GM12878 (cell line): ENCODE results near the gene NR2F1.

Experiments used
- CHD2 ChIP-seq: IDR thresholded peaks from 2 replicates; pipeline ENCODE4 v1.6.1; 2011; ENCODE audit warnings: low read depth, low read length, improper control_type of control experiment, borderline replicate concordance
- CHD4 ChIP-seq: fragments of 200-600 bp; sonication (generic); IDR thresholded peaks from 2 replicates; pipeline ENCODE4 v1.6.1; 2016; ENCODE audit warnings: mild to moderate bottlenecking
- CREB1 ChIP-seq: IDR thresholded peaks from 2 replicates; pipeline ENCODE4 v1.6.1; 2012; ENCODE audit warnings: low read depth, mild to moderate bottlenecking, inconsistent platforms
- CTCF ChIP-seq, 3 experiments: IDR thresholded peaks in 2 of 3; conservative IDR thresholded peaks in 1 of 3; 2 replicates each; pipeline ENCODE4 v1.5.1; 2011; ENCODE audit warnings: low read depth in 3 of 3, low read length in 3 of 3, mild to moderate bottlenecking in 3 of 3, control low read depth in 2 of 3, moderate library complexity in 2 of 3, inconsistent platforms in 1 of 3, mixed read lengths in 1 of 3; ENCODE audit not compliant: control insufficient read depth in 2 of 3, insufficient read depth in 1 of 3; ENCODE audit errors: extremely low read depth in 1 of 3
- EP300 ChIP-seq, 2 experiments: fragments of 150-350 bp in 1 of 2; IDR thresholded peaks; 2 replicates each; pipeline ENCODE4 v1.6.1; 2011 to 2012; ENCODE audit warnings: low read depth in 2 of 2, low read length in 2 of 2, borderline replicate concordance in 1 of 2, improper control_type of control experiment in 1 of 2, inconsistent platforms in 1 of 2; ENCODE audit not compliant: control insufficient read depth in 1 of 2
- ESRRA ChIP-seq: IDR thresholded peaks from 2 replicates; pipeline ENCODE4 v1.6.1; 2012; ENCODE audit warnings: mild to moderate bottlenecking, low read length, improper control_type of control experiment
- POLR2A ChIP-seq: IDR thresholded peaks from 2 replicates; pipeline ENCODE4 v1.6.1; 2011; ENCODE audit warnings: low read depth, mild to moderate bottlenecking, low read length
- RELA ChIP-seq: fragments of 450-650 bp; IDR thresholded peaks from 2 replicates; pipeline ENCODE4 v1.8.0; 2014; ENCODE audit warnings: borderline replicate concordance; ENCODE audit not compliant: partially characterized antibody
- RFX5 ChIP-seq: IDR thresholded peaks from 2 replicates; pipeline ENCODE4 v1.6.1; 2011; ENCODE audit warnings: low read depth, low read length, improper control_type of control experiment
- ZNF24 ChIP-seq: fragments of 450-650 bp; IDR thresholded peaks from 2 replicates; pipeline ENCODE4 v1.6.1; 2017; ENCODE audit warnings: antibody characterized with exemption, mild to moderate bottlenecking

DNA sequence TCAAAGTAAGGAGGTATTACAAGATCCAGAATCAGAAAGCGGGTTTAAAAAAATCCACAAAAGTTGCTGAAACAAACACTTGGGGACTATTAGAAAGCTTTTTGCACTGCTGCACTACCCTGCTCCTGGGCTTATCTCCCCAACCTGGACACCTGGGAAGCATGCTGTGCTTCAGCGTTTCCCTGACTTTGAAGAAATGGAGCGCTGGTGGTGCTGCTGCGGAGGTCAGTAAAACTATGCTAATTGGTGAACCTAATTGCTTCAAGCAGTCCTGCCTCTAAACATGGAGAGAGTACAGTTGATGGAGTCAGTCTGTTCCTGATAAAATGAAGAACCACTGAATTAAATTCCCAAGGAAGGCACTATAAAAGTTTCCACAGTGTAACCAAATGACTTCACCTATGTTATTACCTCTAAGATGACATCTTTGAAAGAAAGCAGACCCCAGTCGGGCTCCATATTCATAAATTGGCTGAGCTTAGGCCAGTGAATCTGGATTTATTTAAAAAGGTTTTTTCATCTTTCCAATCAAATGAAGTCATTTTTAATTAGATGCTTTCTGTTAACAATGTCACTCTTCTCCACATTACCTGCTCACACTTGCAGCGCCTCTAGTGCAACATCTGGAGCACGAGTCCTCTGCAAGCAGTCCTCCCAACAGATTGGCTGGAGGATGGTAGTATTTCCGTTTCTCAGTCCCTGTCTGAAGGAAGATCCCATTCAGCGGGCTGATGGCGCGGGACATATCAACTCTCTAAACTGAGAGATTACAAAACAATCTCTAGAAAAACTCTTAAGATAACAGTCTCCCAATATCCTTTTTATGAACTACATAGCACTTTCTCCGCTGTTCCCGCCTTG, 13.5 kb upstream of the NR2F1 start:
- TF ChIP-seq RFX5 (no peak), ZNF24 (no peak), POLR2A (no peak), CREB1 (no peak), ESRRA (no peak), RELA (no peak), CTCF (IDR thresholded peaks at IDR 0.05 in 2 of 3, conservative IDR thresholded peaks at IDR 0.05 in 1 of 3; ENCODE audit: control insufficient read depth in 2 of 3, extremely low read depth in 1 of 3, insufficient read depth in 1 of 3, low read depth in 3 of 3, low read length in 3 of 3) (no peak), CHD2 (no peak), CHD4 (no peak), EP300 (IDR thresholded peaks at IDR 0.05; ENCODE audit: borderline replicate concordance in 1 of 2, control insufficient read depth in 1 of 2, low read depth in 2 of 2, low read length in 2 of 2) (no peak)
